Cardiac muscle cell (in vitro differentiated cells and primary cell): ENCODE results near the gene ZNF580. TPM values are rescaled to one million over a fixed set of nuclear protein-coding genes. Genes with fewer than 3 reads are reported as not detected.

ENCODE experiments used
- DNase-seq, 2 donors: peaks; one replicate each; pipeline versions ENCODE4 v3.0.0 to v3.0.0-alpha.2; 2010 to 2017; ENCODE audit warnings: low read depth in 1 of 2, low spot score in 1 of 2
- H3K27ac ChIP-seq: fragments of 200-600 bp; sonication (generic); 2 replicates; pipeline ENCODE4 v1.5.1; 2016
- H3K27me3 ChIP-seq: fragments of 200-600 bp; sonication (generic); 2 replicates; pipeline ENCODE4 v1.6.0; 2016; ENCODE audit warnings: control low read depth
- H3K36me3 ChIP-seq: fragments of 200-600 bp; sonication (generic); 2 replicates; pipeline ENCODE4 v1.5.1; 2016; ENCODE audit warnings: control low read depth
- H3K4me1 ChIP-seq: fragments of 200-600 bp; sonication (generic); 2 replicates; pipeline ENCODE4 v1.8.1; 2017; ENCODE audit warnings: low read depth, mild to moderate bottlenecking, mixed run types
- H3K4me3 ChIP-seq: fragments of 200-600 bp; sonication (generic); 2 replicates; pipeline ENCODE4 v1.5.1; 2016; ENCODE audit warnings: mild to moderate bottlenecking
- H3K9me3 ChIP-seq: fragments of 200-600 bp; sonication (generic); 2 replicates; pipeline ENCODE4 v1.5.1; 2017; ENCODE audit warnings: low read depth, mild to moderate bottlenecking, control low read depth
- polyA plus RNA-seq: library from polyadenylated mRNA; unstranded; fragments of >200 nt; fragmentation: Nextera tagmentation; extraction: Ambion mirVana; gene quantifications from 2 replicates; pipeline ENCODE4 v1.2.1, GENCODE V29; 2016
- total RNA-seq: library from RNA; depleted of rRNA; stranded (reverse); fragments of >200 nt; gene quantifications from 2 replicates; pipeline ENCODE4 v1.2.3, GENCODE V29; 2016
- TF ChIP-seq, protein P1 (sequence below): IDR thresholded peaks from 2 replicates; pipeline ENCODE4 v1.5.1; 2012; ENCODE audit warnings: low read depth, mild to moderate bottlenecking, low read length

Gene ZNF580
- total and polyA plus RNA-seq, 2 experiments from 2014 or later: 78.4 to 124 TPM

DNA sequence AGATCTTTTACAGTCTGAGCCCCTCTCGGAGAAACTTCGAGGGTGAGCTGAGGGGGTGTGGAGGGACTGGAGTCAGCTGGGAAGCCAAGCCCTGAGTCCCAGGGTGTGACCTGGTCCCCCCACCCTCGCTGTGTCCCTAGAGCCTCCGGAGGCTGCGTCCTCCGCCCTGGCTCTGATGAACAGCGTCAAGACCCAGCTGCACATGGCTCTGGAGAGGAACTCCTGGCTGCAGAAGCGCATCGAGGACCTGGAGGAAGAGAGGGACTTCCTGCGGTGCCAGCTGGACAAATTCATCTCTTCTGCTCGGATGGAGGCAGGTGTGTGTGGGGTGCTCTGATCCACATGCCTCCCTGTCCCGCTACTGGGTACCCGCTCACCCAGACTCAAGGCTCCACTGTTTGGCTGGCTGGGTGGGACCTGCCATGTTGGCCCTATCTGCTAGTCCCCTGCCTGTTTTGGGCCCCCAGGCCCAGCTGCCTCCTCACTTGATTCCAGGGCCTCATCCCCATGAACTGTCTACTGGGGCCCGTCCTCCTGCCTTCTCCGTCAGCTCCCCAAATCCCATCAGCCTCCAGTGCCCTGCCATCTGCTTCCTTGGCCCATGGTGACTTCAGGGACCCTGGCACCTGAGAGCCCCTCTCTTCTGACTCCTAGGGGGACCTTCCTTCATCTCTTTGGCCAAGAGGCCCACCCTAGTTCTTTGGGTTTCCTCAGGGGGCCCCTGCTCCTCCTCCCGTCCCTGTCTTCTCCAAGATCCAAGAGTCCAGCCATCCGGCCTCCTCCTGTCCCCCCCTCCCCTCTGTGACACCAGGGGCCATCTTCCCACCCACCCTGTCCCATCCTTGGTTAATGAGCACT lies 8.7 kb downstream of the ZNF580 start:
- Histone ChIP-seq H3K27ac (peak overlapping the region; percentile 6), H3K9me3 (no peaks in the 10 kb centered on the region), H3K4me3 (peak overlapping the region; percentile 94), H3K27me3 (no peaks in the 10 kb centered on the region), H3K36me3 (no peaks in the 10 kb centered on the region), H3K4me1 (peaks cover 4% of the 10 kb centered on the region)
- no peak for DNase-seq
- TF ChIP-seq, protein P1, sequence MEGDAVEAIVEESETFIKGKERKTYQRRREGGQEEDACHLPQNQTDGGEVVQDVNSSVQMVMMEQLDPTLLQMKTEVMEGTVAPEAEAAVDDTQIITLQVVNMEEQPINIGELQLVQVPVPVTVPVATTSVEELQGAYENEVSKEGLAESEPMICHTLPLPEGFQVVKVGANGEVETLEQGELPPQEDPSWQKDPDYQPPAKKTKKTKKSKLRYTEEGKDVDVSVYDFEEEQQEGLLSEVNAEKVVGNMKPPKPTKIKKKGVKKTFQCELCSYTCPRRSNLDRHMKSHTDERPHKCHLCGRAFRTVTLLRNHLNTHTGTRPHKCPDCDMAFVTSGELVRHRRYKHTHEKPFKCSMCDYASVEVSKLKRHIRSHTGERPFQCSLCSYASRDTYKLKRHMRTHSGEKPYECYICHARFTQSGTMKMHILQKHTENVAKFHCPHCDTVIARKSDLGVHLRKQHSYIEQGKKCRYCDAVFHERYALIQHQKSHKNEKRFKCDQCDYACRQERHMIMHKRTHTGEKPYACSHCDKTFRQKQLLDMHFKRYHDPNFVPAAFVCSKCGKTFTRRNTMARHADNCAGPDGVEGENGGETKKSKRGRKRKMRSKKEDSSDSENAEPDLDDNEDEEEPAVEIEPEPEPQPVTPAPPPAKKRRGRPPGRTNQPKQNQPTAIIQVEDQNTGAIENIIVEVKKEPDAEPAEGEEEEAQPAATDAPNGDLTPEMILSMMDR: no peak

DNA sequence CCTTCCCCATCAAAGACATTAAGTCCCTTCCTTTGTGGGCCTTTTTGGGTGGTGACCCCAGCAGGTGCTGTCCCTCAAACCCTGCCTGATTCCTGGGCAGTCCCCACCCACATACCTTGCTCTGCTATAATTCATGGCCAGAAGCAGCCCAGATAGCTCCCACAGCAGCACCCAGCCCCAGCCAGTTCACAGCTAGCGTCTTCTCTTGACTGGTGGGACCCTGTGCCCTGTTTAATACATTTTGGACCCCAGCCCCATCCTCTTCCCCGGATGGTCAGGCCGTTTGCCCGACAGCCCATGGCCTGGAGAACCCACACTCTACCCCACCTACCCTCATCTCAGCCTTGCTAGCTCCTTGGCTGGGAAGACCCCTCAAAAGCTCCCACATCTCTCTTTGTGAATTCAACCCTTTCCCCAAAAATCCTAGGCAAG lies 9.3 kb downstream of the ZNF580 start:
- DNase-seq: no peak
- TF ChIP-seq, protein P1: no peak
- no peaks in the 10 kb centered on the region for H3K9me3 ChIP-seq
- no peak overlapping the region for H3K27ac ChIP-seq
- no peak overlapping the region for H3K4me3 ChIP-seq
- H3K27me3 ChIP-seq: no peaks in the 10 kb centered on the region
- peaks cover 3% of the 10 kb centered on the region for H3K4me1 ChIP-seq
- no peaks in the 10 kb centered on the region for H3K36me3 ChIP-seq

DNA sequence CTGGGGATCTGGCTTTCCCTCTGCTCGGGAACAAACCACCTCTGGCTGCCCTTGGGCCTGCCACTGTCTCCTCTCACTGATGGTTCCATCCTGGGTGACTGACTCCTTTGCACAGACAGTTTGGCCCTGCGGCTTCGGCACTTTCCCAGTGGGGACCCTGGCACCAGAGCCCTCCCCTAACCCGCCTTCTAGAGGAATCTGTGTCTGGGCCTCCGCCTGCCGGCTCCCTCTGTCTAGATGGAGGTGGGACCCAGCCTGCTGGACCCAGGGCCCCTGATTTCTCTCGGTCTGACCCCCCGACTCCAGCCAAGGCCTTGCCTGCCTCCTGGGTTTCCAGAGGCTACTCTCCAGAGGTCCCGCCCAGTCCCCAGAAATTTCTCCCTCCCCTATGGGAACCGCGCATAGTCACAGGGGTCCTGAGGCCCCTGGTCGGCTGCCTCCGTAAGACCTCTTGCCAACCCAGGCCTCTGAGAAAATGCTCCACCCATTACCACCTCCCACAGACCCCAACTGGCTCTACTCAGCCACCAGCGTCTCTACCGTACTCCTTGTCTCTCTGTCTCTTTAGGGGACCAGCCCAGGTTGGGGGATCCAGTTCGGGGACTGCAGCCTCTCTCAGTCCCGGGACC lies 9.9 kb downstream of the ZNF580 start:
- Histone ChIP-seq H3K27me3 (no peaks in the 10 kb centered on the region), H3K36me3 (no peaks in the 10 kb centered on the region), H3K9me3 (no peaks in the 10 kb centered on the region), H3K4me3 (no peak overlapping the region), H3K4me1 (peaks cover 3% of the 10 kb centered on the region), H3K27ac (no peak overlapping the region)
- TF ChIP-seq, protein P1: no peak
- DNase-seq: no peak

DNA sequence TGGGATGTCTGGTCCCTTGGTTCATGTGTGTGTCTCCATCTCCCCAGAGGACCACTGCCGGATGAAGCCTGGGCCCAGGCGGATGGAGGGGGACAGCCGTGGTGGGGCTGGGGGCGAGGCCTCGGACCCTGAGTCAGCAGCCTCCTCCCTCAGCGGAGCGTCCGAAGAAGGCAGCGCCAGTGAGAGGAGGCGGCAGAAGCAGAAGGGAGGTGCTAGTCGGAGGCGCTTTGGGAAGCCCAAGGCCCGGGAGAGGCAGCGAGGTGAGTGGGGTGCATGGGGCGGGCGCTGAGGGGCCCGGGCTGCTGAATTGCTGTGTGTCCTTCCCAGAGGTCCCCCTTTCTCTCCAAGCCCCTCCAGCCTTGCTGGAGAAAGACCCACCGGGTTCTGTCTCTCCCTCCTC lies 10.4 kb downstream of the ZNF580 start:
- Histone ChIP-seq H3K4me1 (peaks cover 7% of the 10 kb centered on the region), H3K9me3 (no peaks in the 10 kb centered on the region), H3K36me3 (no peaks in the 10 kb centered on the region), H3K4me3 (no peak overlapping the region), H3K27me3 (no peaks in the 10 kb centered on the region), H3K27ac (no peak overlapping the region)
- DNase-seq: no peak
- TF ChIP-seq, protein P1: no peak

DNA sequence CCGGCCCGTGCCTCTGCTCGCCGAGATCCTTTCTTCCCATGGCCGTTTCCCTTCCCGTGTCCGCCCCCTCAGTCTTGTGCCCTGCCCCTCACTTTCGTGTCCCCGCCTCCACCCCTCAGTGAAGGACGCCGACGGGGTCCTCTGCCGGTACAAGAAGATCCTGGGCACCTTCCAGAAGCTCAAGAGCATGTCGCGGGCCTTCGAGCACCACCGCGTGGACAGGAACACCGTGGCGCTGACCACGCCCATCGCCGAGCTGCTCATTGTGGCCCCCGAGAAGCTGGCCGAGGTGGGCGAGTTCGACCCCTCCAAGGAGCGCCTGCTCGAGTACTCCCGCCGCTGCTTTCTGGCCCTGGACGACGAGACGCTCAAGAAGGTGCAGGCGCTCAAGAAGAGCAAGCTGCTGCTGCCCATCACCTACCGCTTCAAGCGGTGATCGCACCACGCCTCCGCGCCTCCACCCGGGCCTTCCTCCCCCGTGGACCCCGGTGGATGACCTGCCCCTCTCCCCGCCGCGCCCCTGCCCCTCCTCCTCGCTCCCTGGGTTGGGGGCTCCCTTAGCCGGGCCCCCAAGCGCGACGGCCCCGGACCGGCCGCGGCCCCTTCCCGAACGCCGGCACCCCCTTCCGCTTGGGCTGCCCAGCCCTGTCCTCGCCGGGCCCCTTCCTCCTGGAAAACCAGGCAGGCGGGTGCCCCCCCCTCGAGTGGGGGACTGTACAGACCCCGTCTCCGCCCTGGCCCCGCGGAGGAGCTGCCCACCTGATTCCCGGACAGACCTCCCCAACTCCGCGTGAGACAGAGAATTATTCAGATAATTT lies 11.7 kb downstream of the ZNF580 start:
- Histone ChIP-seq H3K27me3 (no peaks in the 10 kb centered on the region), H3K4me3 (no peak overlapping the region), H3K27ac (peak overlapping the region; percentile 54), H3K9me3 (no peaks in the 10 kb centered on the region), H3K4me1 (peaks cover 13% of the 10 kb centered on the region), H3K36me3 (no peaks in the 10 kb centered on the region)
- TF ChIP-seq, protein P1: no peak
- no peak for DNase-seq
